Pancreas (tissue), 10 donors: Measurements from ENCODE around the gene GPI. TPM values are rescaled to one million over a fixed set of nuclear protein-coding genes. Genes with fewer than 3 reads are reported as not detected.

Source experiments
- ATAC-seq, 4 donors: fragments of 200-7000 bp; cut with Tn5 transposase; one replicate each; pipeline versions ENCODE4 v1.8.0 to v1.9.1; 2020; ENCODE audit warnings: mild to moderate bottlenecking in 4 of 4, moderate library complexity in 4 of 4
- DNase-seq, 6 donors: peaks; one replicate each; pipeline ENCODE4 v3.0.0-alpha.2; 2020
- FAIRE-seq: peaks from 2 replicates; lab custom pipeline; 2012; peaks lifted over from hg19 to GRCh38; lab: Jason Lieb, UNC
- H3K27ac ChIP-seq, 4 donors: fragments of 200-600 bp; sonication (generic); 1 replicate in 3 of 4; 2 replicates in 1 of 4; pipeline versions ENCODE4 v1.5.0 to v1.8.0; 2020
- H3K27me3 ChIP-seq, 4 donors: fragments of 200-600 bp; one replicate each; pipeline ENCODE4 v1.8.0; 2021
- H3K36me3 ChIP-seq, 3 donors: fragments of 200-600 bp; sonication (generic) in 1 of 3; one replicate each; pipeline versions ENCODE4 v1.5.0 to v1.8.0; 2020 to 2021
- H3K4me1 ChIP-seq, 3 donors: fragments of 200-600 bp; one replicate each; pipeline ENCODE4 v1.8.0; 2021
- H3K4me3 ChIP-seq, 4 donors: fragments of 200-600 bp; sonication (generic) in 2 of 4; one replicate each; pipeline versions ENCODE4 v1.5.0 to v1.8.0; 2020 to 2021
- H3K9me3 ChIP-seq, 4 donors: fragments of 200-600 bp; one replicate each; pipeline ENCODE4 v1.8.0; 2021
- WGBS, 2 donors: extraction: QIAGEN DNeasy Blood & Tissue Kit; methylation state at CpG; one replicate each; pipeline ENCODE4 v1.1.7; 2013; 5-methylcytosine and 5-hydroxymethylcytosine counted together
- intact Hi-C, 3 donors: fragments of 100-400 bp; cut with DNase I; formaldehyde crosslinking; loops; one replicate each; pipeline versions ENCODE4 v1.11.1 to v1.14.2; 2022
- polyA plus RNA-seq, 2 donors: library from polyadenylated mRNA; stranded (reverse); fragments of 200-250 nt; gene quantifications; one replicate each; pipeline ENCODE4 v1.2.3, GENCODE V29; 2013
- total RNA-seq, 6 donors: library from RNA; stranded (reverse); fragmentation: NEBNext Ultra II Directional in 4 of 6; extraction: Animal tissue kit (Norgen Biotek cat#: 25700) in 4 of 6; gene quantifications; one replicate each; pipeline versions ENCODE4 v1.2.1 to v1.2.4, GENCODE V29; 2021 to 2023
- TF ChIP-seq, protein P1 (sequence below), 4 donors: fragments of 200-600 bp; sonication (generic) in 3 of 4; IDR thresholded peaks; one replicate each; pipeline versions ENCODE4 v1.5.0 to v1.8.0; 2021; ENCODE audit warnings: antibody characterized with exemption in 4 of 4
- donor health status: healthy with polysubstance abuse.
- donor health status: DM: no; HTN: no; CAD: no; lungs with moderate emphysema.
- donor health status: DM: no; HTN: no; CAD: no.
- donor health status: control.
- donor health status: control.
- donor health status: Bipolar disorder and iron deficiency.
- donor health status: DM: yes; HTN: yes; CAD: no.
- donor health status: DM: no; HTN: no; CAD: no.
- donor health status: DM: no; HTN: no; CAD: no.
- donor health status: DM: yes; HTN: yes; CAD: no.

The GPI gene
- total and polyA plus RNA-seq, 8 donors, result 50.5 to 119 (median 67.3) TPM

GRCh38 chr19:34432797-34433196 lies 67.8 kb downstream of the GPI start:
- Histone ChIP-seq H3K36me3 (peaks cover 0 to 19% (median 16%) of the 10 kb centered on the region in 3 donors), H3K27me3 (no peaks in the 10 kb centered on the region), H3K4me3 (no peak overlapping the region), H3K9me3 (no peaks in the 10 kb centered on the region), H3K4me1 (peaks cover 21 to 24% (median 22%) of the 10 kb centered on the region in 3 donors), H3K27ac (no peak overlapping the region)
- FAIRE-seq, result no peak
- ATAC-seq, result no peak
- intact Hi-C loops, result no loop called here
- DNase-seq, result no peak
- WGBS, 2 donors, result 81 to 84% methylated on average over 5 of the region's 5 CpGs
- TF ChIP-seq, protein P1, sequence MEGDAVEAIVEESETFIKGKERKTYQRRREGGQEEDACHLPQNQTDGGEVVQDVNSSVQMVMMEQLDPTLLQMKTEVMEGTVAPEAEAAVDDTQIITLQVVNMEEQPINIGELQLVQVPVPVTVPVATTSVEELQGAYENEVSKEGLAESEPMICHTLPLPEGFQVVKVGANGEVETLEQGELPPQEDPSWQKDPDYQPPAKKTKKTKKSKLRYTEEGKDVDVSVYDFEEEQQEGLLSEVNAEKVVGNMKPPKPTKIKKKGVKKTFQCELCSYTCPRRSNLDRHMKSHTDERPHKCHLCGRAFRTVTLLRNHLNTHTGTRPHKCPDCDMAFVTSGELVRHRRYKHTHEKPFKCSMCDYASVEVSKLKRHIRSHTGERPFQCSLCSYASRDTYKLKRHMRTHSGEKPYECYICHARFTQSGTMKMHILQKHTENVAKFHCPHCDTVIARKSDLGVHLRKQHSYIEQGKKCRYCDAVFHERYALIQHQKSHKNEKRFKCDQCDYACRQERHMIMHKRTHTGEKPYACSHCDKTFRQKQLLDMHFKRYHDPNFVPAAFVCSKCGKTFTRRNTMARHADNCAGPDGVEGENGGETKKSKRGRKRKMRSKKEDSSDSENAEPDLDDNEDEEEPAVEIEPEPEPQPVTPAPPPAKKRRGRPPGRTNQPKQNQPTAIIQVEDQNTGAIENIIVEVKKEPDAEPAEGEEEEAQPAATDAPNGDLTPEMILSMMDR (IDR thresholded peaks at IDR 0.05), result no peak

DNA sequence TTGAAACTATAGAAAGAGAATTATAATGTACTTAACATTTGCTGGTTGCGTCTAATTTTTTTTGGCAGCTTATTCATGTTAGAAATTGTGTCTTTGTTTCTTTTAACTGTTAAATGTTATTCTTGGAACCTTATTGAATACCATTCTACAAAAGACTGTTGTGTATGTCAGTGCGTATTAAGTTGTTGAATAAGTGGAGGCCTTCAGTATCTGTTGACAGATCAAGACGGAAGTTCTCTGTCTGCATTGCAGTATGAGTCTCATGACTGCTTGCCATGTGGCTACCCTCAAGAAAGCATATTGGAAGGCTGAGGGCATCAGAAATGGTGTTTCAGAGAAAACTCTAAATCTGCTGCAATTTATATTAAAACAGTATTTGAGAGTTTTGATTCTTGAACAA lies 71.7 kb downstream of the GPI start:
- Histone ChIP-seq H3K4me3 (no peak overlapping the region), H3K9me3 (no peaks in the 10 kb centered on the region), H3K36me3 (peaks cover 3 to 37% (median 31%) of the 10 kb centered on the region in 3 donors), H3K27me3 (no peaks in the 10 kb centered on the region), H3K4me1 (peaks cover 0 to 7% (median 0%) of the 10 kb centered on the region in 3 donors), H3K27ac (no peak overlapping the region)
- TF ChIP-seq, protein P1 (IDR thresholded peaks at IDR 0.05), result no peak
- no peak for DNase-seq
- intact Hi-C loops, result no loop called here
- WGBS, 2 donors, result 95 to 96% methylated on average over 3 of the region's 3 CpGs
- FAIRE-seq, result no peak
- no peak for ATAC-seq

DNA sequence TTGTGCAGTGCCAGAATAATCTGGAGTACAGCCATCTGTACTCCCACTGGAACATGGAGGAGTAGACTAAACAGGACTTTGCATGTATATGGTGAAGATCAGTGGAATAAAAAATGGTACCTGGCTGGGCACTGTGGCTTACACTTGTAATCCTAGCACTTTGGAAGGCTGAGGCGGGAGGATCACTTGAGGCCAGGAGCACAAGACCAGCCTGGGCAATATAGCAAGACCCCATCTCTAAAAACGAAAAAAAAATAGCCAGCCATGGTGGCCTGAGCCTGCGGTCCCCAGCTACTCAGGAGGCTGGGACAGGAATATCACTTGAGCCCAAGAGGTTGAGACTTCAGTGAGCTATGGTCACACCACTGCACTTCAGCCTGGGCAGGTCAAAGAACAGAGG lies 83.2 kb downstream of the GPI start:
- Histone ChIP-seq H3K4me1 (no peaks in the 10 kb centered on the region), H3K27me3 (no peaks in the 10 kb centered on the region), H3K4me3 (no peak overlapping the region), H3K36me3 (peaks cover 7 to 79% (median 11%) of the 10 kb centered on the region in 3 donors), H3K9me3 (no peaks in the 10 kb centered on the region), H3K27ac (no peak overlapping the region)
- intact Hi-C loops, result no loop called here
- TF ChIP-seq, protein P1 (IDR thresholded peaks at IDR 0.05), result no peak
- DNase-seq (no peak), FAIRE-seq (no peak), ATAC-seq (no peak)
- WGBS, 2 donors, result 92 to 94% methylated on average over 3 of the region's 3 CpGs

Other genes with a start within 250 kb of the GPI start
- 10 to 100 TPM; 36.0 to 56.8 (median 46.0) TPM for gene LSM14A, start 192.7 kb upstream of the GPI start, total RNA-seq
- 10 to 100 TPM; 32.0 to 41.4 TPM for gene LSM14A, start 192.7 kb upstream of the GPI start, polyA plus RNA-seq
- 10 to 100 TPM in 5 of 6 donors, 1 to 10 TPM in 1; 7.4 to 18.3 (median 12.0) TPM for gene GARRE1, start 110.6 kb upstream of the GPI start, total RNA-seq
- 1 to 10 TPM; 8.2 to 9.3 TPM for gene GARRE1, start 110.6 kb upstream of the GPI start, polyA plus RNA-seq
- gene PDCD2L, start 39.2 kb downstream of the GPI start, total RNA-seq, result 1 to 10 TPM; 4.2 to 8.3 (median 5.5) TPM
- 10 to 100 TPM; 10.8 to 11.2 TPM for gene PDCD2L, start 39.2 kb downstream of the GPI start, polyA plus RNA-seq
- 10 to 100 TPM; 31.0 to 42.1 (median 37.5) TPM for gene UBA2, start 63.2 kb downstream of the GPI start, total RNA-seq
- gene UBA2, start 63.2 kb downstream of the GPI start, polyA plus RNA-seq, result 10 to 100 TPM; 22.7 to 38.8 TPM
- gene WTIP, start 116.6 kb downstream of the GPI start, total RNA-seq, result 10 to 100 TPM in 1 of 6 donors, 1 to 10 TPM in 5; 3.4 to 11.3 (median 4.4) TPM
- gene WTIP, start 116.6 kb downstream of the GPI start, polyA plus RNA-seq, result 1 to 10 TPM; 3.9 to 4.9 TPM